HUES48 (cell line): ENCODE data around the gene COPG2.
"Not testable (repeated sequence)": the region's sequence is repeated elsewhere in the genome, so short reads cannot be mapped to it uniquely, and the experiment has no call there.

Source experiments
- H3K27ac ChIP-seq: one replicate; pipeline ENCODE4 v1.7.0; 2013; ENCODE audit warnings: low read depth, low read length, inconsistent platforms
- H3K27me3 ChIP-seq: 2 replicates; pipeline ENCODE4 v1.6.1; 2013; ENCODE audit warnings: mild to moderate bottlenecking, low read length; ENCODE audit not compliant: control insufficient read depth, insufficient read depth
- H3K36me3 ChIP-seq: 2 replicates; pipeline ENCODE4 v1.6.1; 2013; ENCODE audit warnings: low read length; ENCODE audit not compliant: control insufficient read depth, insufficient read depth
- H3K4me1 ChIP-seq: 2 replicates; pipeline ENCODE4 v1.6.1; 2013; ENCODE audit warnings: mild to moderate bottlenecking, low read length; ENCODE audit not compliant: control insufficient read depth, insufficient read depth
- H3K4me3 ChIP-seq: 2 replicates; pipeline ENCODE4 v1.5.1; 2013; ENCODE audit warnings: mild to moderate bottlenecking, low read depth, low read length
- H3K9ac ChIP-seq: 2 replicates; pipeline ENCODE4 v1.6.1; 2013; ENCODE audit warnings: mild to moderate bottlenecking, low read depth, low read length, moderate library complexity
- H3K9me3 ChIP-seq: 2 replicates; pipeline ENCODE4 v1.6.1; 2013; ENCODE audit warnings: low read length; ENCODE audit not compliant: control insufficient read depth, insufficient read depth

Gene COPG2

GRCh38 chr7:130614449-130614848, 54.1 kb downstream of the COPG2 start:
- H3K27ac ChIP-seq: no peak overlapping the region
- H3K4me1 ChIP-seq: no peaks in the 10 kb centered on the region
- H3K4me3 ChIP-seq: no peak overlapping the region
- no peak overlapping the region for H3K9ac ChIP-seq
- no peaks in the 10 kb centered on the region for H3K27me3 ChIP-seq
- no peaks in the 10 kb centered on the region for H3K9me3 ChIP-seq
- peaks cover 71% of the 10 kb centered on the region for H3K36me3 ChIP-seq

GRCh38 chr7:130611218-130611617, 57.3 kb downstream of the COPG2 start:
- no peak overlapping the region for H3K4me3 ChIP-seq
- no peaks in the 10 kb centered on the region for H3K4me1 ChIP-seq
- H3K36me3 ChIP-seq: peaks cover 87% of the 10 kb centered on the region
- no peaks in the 10 kb centered on the region for H3K9me3 ChIP-seq
- no peak overlapping the region for H3K9ac ChIP-seq
- H3K27ac ChIP-seq: no peak overlapping the region
- no peaks in the 10 kb centered on the region for H3K27me3 ChIP-seq

GRCh38 chr7:130607066-130607465, 61.5 kb downstream of the COPG2 start:
- not testable (repeated sequence) for H3K4me3 ChIP-seq, H3K27me3 ChIP-seq, H3K9ac ChIP-seq, H3K4me1 ChIP-seq, H3K9me3 ChIP-seq, H3K27ac ChIP-seq
- H3K36me3 ChIP-seq: peaks cover 62% of the 10 kb centered on the region

GRCh38 chr7:130606161-130606560, 62.4 kb downstream of the COPG2 start:
- Histone ChIP-seq H3K4me3 (no peak overlapping the region), H3K36me3 (peaks cover 53% of the 10 kb centered on the region), H3K4me1 (no peaks in the 10 kb centered on the region), H3K9me3 (no peaks in the 10 kb centered on the region), H3K27me3 (no peaks in the 10 kb centered on the region), H3K27ac (no peak overlapping the region), H3K9ac (no peak overlapping the region)

GRCh38 chr7:130598056-130598455, 70.5 kb downstream of the COPG2 start:
- H3K4me1 ChIP-seq: no peaks in the 10 kb centered on the region
- no peak overlapping the region for H3K27ac ChIP-seq
- H3K9me3 ChIP-seq: no peaks in the 10 kb centered on the region
- H3K4me3 ChIP-seq: no peak overlapping the region
- H3K9ac ChIP-seq: no peak overlapping the region
- H3K36me3 ChIP-seq: no peaks in the 10 kb centered on the region
- no peaks in the 10 kb centered on the region for H3K27me3 ChIP-seq

GRCh38 chr7:130595986-130596385, 72.6 kb downstream of the COPG2 start:
- Histone ChIP-seq H3K9ac (no peak overlapping the region), H3K4me1 (no peaks in the 10 kb centered on the region), H3K27ac (no peak overlapping the region), H3K4me3 (no peak overlapping the region), H3K9me3 (no peaks in the 10 kb centered on the region), H3K27me3 (no peaks in the 10 kb centered on the region), H3K36me3 (no peaks in the 10 kb centered on the region)

- Histone ChIP-seq H3K9me3 (no peaks in the 10 kb centered on the region; the same call in 1 of the 2 replicates), H3K4me1 (no peaks in the 10 kb centered on the region), H3K9ac (no peak overlapping the region), H3K27me3 (no peaks in the 10 kb centered on the region), H3K27ac (no peak overlapping the region), H3K4me3 (no peak overlapping the region), H3K36me3 (no peaks in the 10 kb centered on the region)
Measured at GRCh38 chr7:130593033-130593432, 75.5 kb downstream of the COPG2 start.

GRCh38 chr7:130591464-130591863, 77.1 kb downstream of the COPG2 start:
- H3K4me1 ChIP-seq, H3K9me3 ChIP-seq, H3K9ac ChIP-seq, H3K27ac ChIP-seq, H3K4me3 ChIP-seq, H3K36me3 ChIP-seq, H3K27me3 ChIP-seq: not testable (repeated sequence)

- H3K4me3 ChIP-seq, H3K27me3 ChIP-seq, H3K9me3 ChIP-seq, H3K4me1 ChIP-seq, H3K9ac ChIP-seq, H3K27ac ChIP-seq, H3K36me3 ChIP-seq: not testable (repeated sequence)
Measured at GRCh38 chr7:130585932-130586331, 82.6 kb downstream of the COPG2 start.

- H3K4me1 ChIP-seq, H3K27ac ChIP-seq, H3K36me3 ChIP-seq, H3K27me3 ChIP-seq, H3K9ac ChIP-seq, H3K9me3 ChIP-seq, H3K4me3 ChIP-seq: not testable (repeated sequence)
Measured at GRCh38 chr7:130575110-130575509, 93.4 kb downstream of the COPG2 start.

- not testable (repeated sequence) for H3K4me3 ChIP-seq, H3K9me3 ChIP-seq, H3K9ac ChIP-seq, H3K27ac ChIP-seq, H3K27me3 ChIP-seq, H3K36me3 ChIP-seq, H3K4me1 ChIP-seq
Measured at GRCh38 chr7:130570144-130570543, 98.4 kb downstream of the COPG2 start.

GRCh38 chr7:130566898-130567280, 101.7 kb downstream of the COPG2 start:
- Histone ChIP-seq H3K4me1 (no peaks in the 10 kb centered on the region), H3K27me3 (no peaks in the 10 kb centered on the region), H3K4me3 (no peak overlapping the region), H3K27ac (no peak overlapping the region), H3K36me3 (peaks cover 5% of the 10 kb centered on the region), H3K9ac (no peak overlapping the region), H3K9me3 (0 out of 2 replicates have a peak, but pooled peaks cover 7% of the 10 kb centered on the region)
